Tibial nerve (tissue), 4 donors: ENCODE data around the gene DISP1.

ENCODE experiments used
- EP300 ChIP-seq, 2 donors: sonication (generic); formaldehyde crosslinking; IDR thresholded peaks; one replicate each; pipeline ENCODE4 v1.6.1; 2017; ENCODE audit warnings: antibody characterized with exemption in 2 of 2, mild to moderate bottlenecking in 1 of 2
- POLR2A ChIP-seq, 2 donors: fragments of 450-650 bp; IDR thresholded peaks; one replicate each; pipeline ENCODE4 v1.6.1; 2017; ENCODE audit warnings: antibody characterized with exemption in 2 of 2, mild to moderate bottlenecking in 2 of 2, moderate library complexity in 2 of 2
- TF ChIP-seq, protein P1 (sequence below), 5 experiments: fragments of 200-600 bp in 3 of 5; fragments of 450-650 bp in 2 of 5; sonication (generic) in 3 of 5; IDR thresholded peaks; one replicate each; pipeline ENCODE4 v1.5.1; 2016 to 2019; ENCODE audit warnings: antibody characterized with exemption in 5 of 5, mild to moderate bottlenecking in 3 of 5, moderate library complexity in 2 of 5

DNA sequence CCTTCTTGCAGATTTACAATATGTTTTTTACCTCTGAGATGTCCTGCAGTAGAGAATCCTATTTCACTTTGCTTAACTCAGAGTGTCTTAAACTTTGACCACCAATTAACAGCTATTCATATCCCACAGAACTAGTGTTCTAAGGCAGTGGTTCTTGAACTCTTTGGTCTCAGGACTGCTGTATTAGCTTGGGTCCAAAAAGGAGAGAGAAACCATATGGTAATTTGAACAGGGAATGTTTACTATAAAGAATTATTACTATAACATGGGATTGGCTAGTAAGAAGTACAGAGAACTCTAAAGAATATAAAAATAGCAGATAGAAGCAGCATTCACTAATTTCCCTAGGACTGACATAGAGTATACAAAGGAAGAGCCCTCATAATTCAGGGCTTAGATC, 46.2 kb upstream of the DISP1 start:
- TF ChIP-seq, protein P1, sequence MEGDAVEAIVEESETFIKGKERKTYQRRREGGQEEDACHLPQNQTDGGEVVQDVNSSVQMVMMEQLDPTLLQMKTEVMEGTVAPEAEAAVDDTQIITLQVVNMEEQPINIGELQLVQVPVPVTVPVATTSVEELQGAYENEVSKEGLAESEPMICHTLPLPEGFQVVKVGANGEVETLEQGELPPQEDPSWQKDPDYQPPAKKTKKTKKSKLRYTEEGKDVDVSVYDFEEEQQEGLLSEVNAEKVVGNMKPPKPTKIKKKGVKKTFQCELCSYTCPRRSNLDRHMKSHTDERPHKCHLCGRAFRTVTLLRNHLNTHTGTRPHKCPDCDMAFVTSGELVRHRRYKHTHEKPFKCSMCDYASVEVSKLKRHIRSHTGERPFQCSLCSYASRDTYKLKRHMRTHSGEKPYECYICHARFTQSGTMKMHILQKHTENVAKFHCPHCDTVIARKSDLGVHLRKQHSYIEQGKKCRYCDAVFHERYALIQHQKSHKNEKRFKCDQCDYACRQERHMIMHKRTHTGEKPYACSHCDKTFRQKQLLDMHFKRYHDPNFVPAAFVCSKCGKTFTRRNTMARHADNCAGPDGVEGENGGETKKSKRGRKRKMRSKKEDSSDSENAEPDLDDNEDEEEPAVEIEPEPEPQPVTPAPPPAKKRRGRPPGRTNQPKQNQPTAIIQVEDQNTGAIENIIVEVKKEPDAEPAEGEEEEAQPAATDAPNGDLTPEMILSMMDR (IDR thresholded peaks at IDR 0.05): no peak
- TF ChIP-seq EP300 (IDR thresholded peaks at IDR 0.05) (no peak), POLR2A (IDR thresholded peaks at IDR 0.05) (no peak)
